HG03354 (cell line): ENCODE data around the gene EEF2.
A peak's percentile ranks its signal among the peaks of the same experiment; 100 is the strongest.
"Not testable (repeated sequence)": the region's sequence is repeated elsewhere in the genome, so short reads cannot be mapped to it uniquely, and the experiment has no call there.

Experiments
- ATAC-seq: cut with Tn5 transposase; IDR thresholded peaks from one replicate; pipeline ENCODE4 v1.9.1; 2021; ENCODE audit warnings: mild to moderate bottlenecking; ENCODE audit not compliant: unreplicated experiment, poor library complexity, severe bottlenecking

Gene EEF2

GRCh38 chr19:4015705-4016402 is 30.6 kb upstream of the EEF2 start:
- no peak for ATAC-seq

GRCh38 chr19:4014541-4015491 is 29.6 kb upstream of the EEF2 start:
- no peak for ATAC-seq

GRCh38 chr19:4013886-4014540 is 28.8 kb upstream of the EEF2 start:
- ATAC-seq: no peak

GRCh38 chr19:4012975-4013634 is 27.8 kb upstream of the EEF2 start:
- no peak for ATAC-seq

GRCh38 chr19:4012092-4012974 is 27.1 kb upstream of the EEF2 start:
- no peak for ATAC-seq

- not testable (repeated sequence) for ATAC-seq
Measured at GRCh38 chr19:4011430-4011829, 26.2 kb upstream of the EEF2 start.

GRCh38 chr19:4010808-4011110 is 25.5 kb upstream of the EEF2 start:
- ATAC-seq: no peak

GRCh38 chr19:4009990-4010807 is 24.9 kb upstream of the EEF2 start:
- ATAC-seq: no peak

GRCh38 chr19:4007836-4008539 is 22.7 kb upstream of the EEF2 start:
- ATAC-seq: peak; percentile 12

- peak; percentile 82 for ATAC-seq
Measured at GRCh38 chr19:4007021-4007835, 22.0 kb upstream of the EEF2 start, which contains the start of gene PIAS4. TSS of gene PIAS4 (plus strand) at chr19:4007736. CDS start at chr19:4007761, 25 bp downstream.

GRCh38 chr19:4005436-4005835 is 20.2 kb upstream of the EEF2 start:
- ATAC-seq: not testable (repeated sequence)

- not testable (repeated sequence) for ATAC-seq
Measured at GRCh38 chr19:4000798-4001197, 15.5 kb upstream of the EEF2 start.

GRCh38 chr19:3998667-3999412 is 13.6 kb upstream of the EEF2 start:
- ATAC-seq: not testable (repeated sequence)

- no peak for ATAC-seq
Measured at GRCh38 chr19:3995607-3996006, 10.3 kb upstream of the EEF2 start.

GRCh38 chr19:3990815-3991117 is 5.5 kb upstream of the EEF2 start:
- no peak for ATAC-seq

GRCh38 chr19:3987619-3988371 is 2.5 kb upstream of the EEF2 start:
- peak; percentile 49 for ATAC-seq
